GM18951 (cell line): Measurements from ENCODE around the gene BLOC1S3.

ENCODE experiments used
- POLR2A ChIP-seq: IDR thresholded peaks from 4 replicates; pipeline ENCODE4 v1.6.1; 2011; ENCODE audit warnings: mild to moderate bottlenecking; ENCODE audit not compliant: insufficient read length, insufficient read depth; ENCODE audit errors: extremely low read depth
- in situ Hi-C: fragments of 300-500 bp; cut with MboI; formaldehyde crosslinking; loops from one replicate; pipeline ENCODE4 v1.12.0; 2022; ENCODE audit warnings: low sequenced_read_pairs, mixed read lengths, inconsistent platforms; ENCODE audit not compliant: unreplicated experiment

Gene BLOC1S3

GRCh38 chr19:45140533-45140932 is 38.1 kb upstream of the BLOC1S3 start:
- no peak for TF ChIP-seq POLR2A
- in situ Hi-C loops, result no loop called here

GRCh38 chr19:45141203-45141900 is 37.2 kb upstream of the BLOC1S3 start:
- no peak for TF ChIP-seq POLR2A
- in situ Hi-C loops, result no loop called here

- in situ Hi-C loops, result no loop called here
- no peak for TF ChIP-seq POLR2A
Measured at GRCh38 chr19:45142016-45142725, 36.4 kb upstream of the BLOC1S3 start.

- in situ Hi-C loops, result no loop called here
- TF ChIP-seq POLR2A, result no peak
Measured at GRCh38 chr19:45142726-45143110, 35.9 kb upstream of the BLOC1S3 start.

GRCh38 chr19:45144431-45145269 is 33.9 kb upstream of the BLOC1S3 start:
- TF ChIP-seq POLR2A, result no peak
- in situ Hi-C loops, result no loop called here

- in situ Hi-C loops, result no loop called here
- TF ChIP-seq POLR2A, result no peak
Measured at GRCh38 chr19:45145270-45146189, 33.1 kb upstream of the BLOC1S3 start.

GRCh38 chr19:45146251-45146650 is 32.3 kb upstream of the BLOC1S3 start:
- no peak for TF ChIP-seq POLR2A
- in situ Hi-C loops, result no loop called here

- TF ChIP-seq POLR2A, result no peak
- in situ Hi-C loops, result no loop called here
Measured at GRCh38 chr19:45146741-45147205, 31.8 kb upstream of the BLOC1S3 start.

- in situ Hi-C loops, result no loop called here
- TF ChIP-seq POLR2A, result no peak
Measured at GRCh38 chr19:45147835-45148676, 30.5 kb upstream of the BLOC1S3 start.

GRCh38 chr19:45149129-45149528 is 29.5 kb upstream of the BLOC1S3 start:
- in situ Hi-C loops, result no loop called here

GRCh38 chr19:45150180-45150579 is 28.4 kb upstream of the BLOC1S3 start:
- in situ Hi-C loops, result no loop called here
- no peak for TF ChIP-seq POLR2A

More at GRCh38 chr19:45149129-45149528, 29.5 kb upstream of the BLOC1S3 start:
- TF ChIP-seq POLR2A, result no peak

- in situ Hi-C loops, result no loop called here
Measured at GRCh38 chr19:45150751-45151281, 27.8 kb upstream of the BLOC1S3 start.

GRCh38 chr19:45151320-45151719 is 27.3 kb upstream of the BLOC1S3 start:
- TF ChIP-seq POLR2A, result no peak
- in situ Hi-C loops, result no loop called here

More at GRCh38 chr19:45150751-45151281, 27.8 kb upstream of the BLOC1S3 start:
- TF ChIP-seq POLR2A, result no peak
